Left forelimb (tissue), 1 donor: ENCODE measurements around the gene KMT2C.
"Not testable (repeated sequence)": the region's sequence is repeated elsewhere in the genome, so short reads cannot be mapped to it uniquely, and the experiment has no call there.

Experiments used
- DNase-seq: peaks from one replicate; pipeline ENCODE4 v3.0.0-alpha.2; 2018; ENCODE audit warnings: low spot score

Gene KMT2C

GRCh38 chr7:152307902-152308301 is 127.9 kb downstream of the KMT2C start:
- no peak for DNase-seq

- DNase-seq: not testable (repeated sequence)
Observed at GRCh38 chr7:152299542-152300143, 136.2 kb downstream of the KMT2C start.

- no peak for DNase-seq
Observed at GRCh38 chr7:152292897-152293296, 142.9 kb downstream of the KMT2C start.

GRCh38 chr7:152286972-152287371 is 148.8 kb downstream of the KMT2C start:
- not testable (repeated sequence) for DNase-seq

- not testable (repeated sequence) for DNase-seq
Observed at GRCh38 chr7:152286219-152286618, 149.6 kb downstream of the KMT2C start.

GRCh38 chr7:152284998-152285397 is 150.8 kb downstream of the KMT2C start:
- not testable (repeated sequence) for DNase-seq

- DNase-seq: not testable (repeated sequence)
Observed at GRCh38 chr7:152277687-152278086, 158.1 kb downstream of the KMT2C start.

GRCh38 chr7:152270427-152270826 is 165.4 kb downstream of the KMT2C start:
- DNase-seq: not testable (repeated sequence)

- DNase-seq: not testable (repeated sequence)
Observed at GRCh38 chr7:152266859-152267258, 168.9 kb downstream of the KMT2C start.

GRCh38 chr7:152264915-152265314 is 170.9 kb downstream of the KMT2C start:
- DNase-seq: not testable (repeated sequence)

GRCh38 chr7:152262146-152262545 is 173.7 kb downstream of the KMT2C start:
- not testable (repeated sequence) for DNase-seq

GRCh38 chr7:152259645-152260044 is 176.2 kb downstream of the KMT2C start:
- not testable (repeated sequence) for DNase-seq

- not testable (repeated sequence) for DNase-seq
Observed at GRCh38 chr7:152247851-152248250, 188.0 kb downstream of the KMT2C start.

GRCh38 chr7:152245417-152245816 is 190.4 kb downstream of the KMT2C start:
- DNase-seq: not testable (repeated sequence)

- not testable (repeated sequence) for DNase-seq
Observed at GRCh38 chr7:152243464-152243863, 192.3 kb downstream of the KMT2C start.

GRCh38 chr7:152241301-152241700 is 194.5 kb downstream of the KMT2C start:
- not testable (repeated sequence) for DNase-seq

- not testable (repeated sequence) for DNase-seq
Observed at GRCh38 chr7:152236306-152236705, 199.5 kb downstream of the KMT2C start.

GRCh38 chr7:152234421-152234820 is 201.4 kb downstream of the KMT2C start:
- not testable (repeated sequence) for DNase-seq

- DNase-seq: no peak
Observed at GRCh38 chr7:152231089-152231488, 204.7 kb downstream of the KMT2C start.

GRCh38 chr7:152219556-152219955 is 216.2 kb downstream of the KMT2C start:
- DNase-seq: not testable (repeated sequence)

GRCh38 chr7:152208766-152209165 is 227.0 kb downstream of the KMT2C start:
- not testable (repeated sequence) for DNase-seq

GRCh38 chr7:152204417-152204816 is 231.4 kb downstream of the KMT2C start:
- DNase-seq: not testable (repeated sequence)

- no peak for DNase-seq
Observed at GRCh38 chr7:152203095-152203494, 232.7 kb downstream of the KMT2C start.

- no peak for DNase-seq
Observed at GRCh38 chr7:152202056-152202455, 233.7 kb downstream of the KMT2C start.
